Activated CD4-positive, alpha-beta T cell treated with anti-CD3 and anti-CD28 coated beads for 24 hours (primary cell): ENCODE measurements around the gene SCGB1C2.
"Not testable (repeated sequence)": the region's sequence is repeated elsewhere in the genome, so short reads cannot be mapped to it uniquely, and the experiment has no call there.

Source experiments
- DNase-seq, 2 donors: peaks; one replicate each; pipeline ENCODE4 v3.0.0-alpha.2; 2020; ENCODE audit warnings: low read depth in 2 of 2

The SCGB1C2 gene

GRCh38 chr17:137166-137807, at the start of gene SCGB1C2:
SCGB1C2 (plus strand) TSS chr17:137569; CDS start chr17:137591, 22 bp downstream.
- not testable (repeated sequence) for DNase-seq

GRCh38 chr17:113111-113510, 24.3 kb upstream of the SCGB1C2 start:
- peak in 1 of 2 donors; percentile 4 for DNase-seq

GRCh38 chr17:118339-118917, 18.9 kb upstream of the SCGB1C2 start:
- not testable (repeated sequence) for DNase-seq

GRCh38 chr17:133932-134331, 3.4 kb upstream of the SCGB1C2 start:
- DNase-seq: not testable (repeated sequence)

GRCh38 chr17:134332-134785, 3.0 kb upstream of the SCGB1C2 start:
- not testable (repeated sequence) for DNase-seq

GRCh38 chr17:135022-135421, 2.3 kb upstream of the SCGB1C2 start:
- not testable (repeated sequence) for DNase-seq

- not testable (repeated sequence) for DNase-seq
Measured at GRCh38 chr17:135895-136294, 1.5 kb upstream of the SCGB1C2 start.

- peak; percentile 36 to 67 for DNase-seq
Measured at GRCh38 chr17:136531-136930, 838 bp upstream of the SCGB1C2 start.

GRCh38 chr17:139401-140205, 2.2 kb downstream of the SCGB1C2 start:
- not testable (repeated sequence) for DNase-seq

GRCh38 chr17:142102-142661, 4.8 kb downstream of the SCGB1C2 start:
- DNase-seq: no peak

- no peak for DNase-seq
Measured at GRCh38 chr17:142876-143784, 5.8 kb downstream of the SCGB1C2 start.

- peak; percentile 82 to 84 for DNase-seq
Measured at GRCh38 chr17:143785-144281, 6.5 kb downstream of the SCGB1C2 start.

- no peak for DNase-seq
Measured at GRCh38 chr17:144936-145670, 7.7 kb downstream of the SCGB1C2 start.

GRCh38 chr17:145671-146541, 8.5 kb downstream of the SCGB1C2 start:
- no peak for DNase-seq

GRCh38 chr17:146546-146945, 9.2 kb downstream of the SCGB1C2 start:
- no peak for DNase-seq

GRCh38 chr17:146983-147761, 9.8 kb downstream of the SCGB1C2 start:
- no peak for DNase-seq

GRCh38 chr17:147796-148740, 10.7 kb downstream of the SCGB1C2 start:
- DNase-seq: no peak
